Renal cortex interstitium (tissue), 11 donors: ENCODE data around the gene CHAF1A. TPM values are rescaled to one million over a fixed set of nuclear protein-coding genes. Genes with fewer than 3 reads are reported as not detected.

ENCODE experiments used
- DNase-seq, 11 donors: peaks; one replicate each; pipeline ENCODE4 v3.0.0-alpha.2; 2013; ENCODE audit warnings: low read depth in 9 of 11, low spot score in 4 of 11; ENCODE audit errors: extremely low read depth in 1 of 11
- polyA plus RNA-seq, 3 donors: library from polyadenylated mRNA; unstranded; fragments of 120-200 nt; gene quantifications; one replicate each; pipeline ENCODE4 v1.2.1, GENCODE V29; 2013; ENCODE audit not compliant: insufficient read length in 3 of 3

The CHAF1A gene
- polyA plus RNA-seq, 3 donors: 20.5 to 27.9 (median 24.2) TPM

GRCh38 chr19:4447327-4448146 lies 45.1 kb downstream of the CHAF1A start:
- DNase-seq: no peak

GRCh38 chr19:4448147-4448985 lies 45.9 kb downstream of the CHAF1A start:
- DNase-seq: no peak

GRCh38 chr19:4449022-4449638 lies 46.7 kb downstream of the CHAF1A start:
- no peak for DNase-seq

DNA sequence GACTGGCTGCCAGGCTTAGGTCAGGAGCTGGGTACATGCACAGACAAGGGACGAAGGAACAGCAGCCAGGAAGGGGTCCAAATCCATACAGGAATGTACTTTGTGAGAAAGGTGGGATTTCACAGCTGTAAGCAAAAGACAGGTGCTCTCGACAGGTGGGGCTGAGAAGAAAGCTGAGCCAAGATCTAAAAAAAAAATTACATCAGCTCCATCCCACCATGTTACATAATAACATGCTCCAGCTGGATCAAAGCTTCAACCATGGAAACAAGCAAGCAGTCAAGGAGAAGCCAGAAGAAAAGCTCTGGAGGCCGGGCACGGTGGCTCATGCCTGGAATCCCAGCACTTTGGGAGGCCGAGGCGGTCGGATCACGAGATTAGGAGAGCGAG lies 47.2 kb downstream of the CHAF1A start:
- no peak for DNase-seq

- DNase-seq: no peak
Observed at GRCh38 chr19:4452230-4452990, 50.0 kb downstream of the CHAF1A start.

DNA sequence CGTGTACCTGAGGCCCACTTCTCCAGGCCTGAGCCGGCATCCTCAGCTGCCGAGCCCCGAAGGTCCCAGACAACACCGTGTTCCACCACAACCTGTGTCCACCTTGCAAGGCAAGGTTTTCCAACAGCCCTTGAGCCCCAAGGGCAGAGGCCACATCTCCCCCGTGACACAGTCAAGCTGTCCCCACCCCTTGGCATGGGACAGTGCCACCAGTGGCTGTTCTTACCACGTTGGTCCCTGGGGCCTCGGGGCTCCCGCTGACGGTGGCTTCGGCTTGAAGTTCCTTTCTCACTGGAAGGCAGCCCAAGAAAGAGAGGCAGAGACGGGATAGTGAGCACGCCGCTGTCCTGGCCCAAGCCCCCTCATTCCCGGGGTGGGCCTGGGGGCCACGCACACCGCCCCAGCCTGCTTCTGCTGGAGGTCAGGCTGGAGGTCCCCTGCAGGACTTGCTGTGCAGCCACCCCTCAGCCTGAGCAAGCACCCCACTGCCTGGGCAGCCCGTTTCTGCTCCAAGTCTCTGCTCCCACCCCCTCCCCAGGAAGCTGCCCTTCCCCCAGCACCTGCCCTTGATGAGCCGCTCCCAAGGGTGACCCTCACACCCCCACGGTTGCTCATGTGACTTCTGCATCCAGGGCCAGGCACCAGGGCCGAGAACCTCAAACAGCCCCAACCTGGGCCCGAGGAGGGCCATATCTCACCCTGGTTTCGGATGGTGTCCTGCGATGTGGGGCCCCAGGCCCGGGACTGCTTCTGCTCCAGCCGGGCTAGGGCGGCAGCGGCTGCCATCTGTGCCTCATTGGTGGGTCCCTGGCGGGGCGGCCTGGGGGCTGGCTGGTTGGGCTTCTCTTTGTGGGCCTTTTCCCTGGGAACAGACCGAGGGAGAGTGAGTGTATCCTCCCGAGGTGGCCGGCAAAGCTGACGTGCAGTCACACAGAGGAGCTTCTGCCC lies 51.1 kb downstream of the CHAF1A start:
- DNase-seq: no peak

- DNase-seq: no peak
Observed at GRCh38 chr19:4454747-4455718, 52.6 kb downstream of the CHAF1A start.

DNA sequence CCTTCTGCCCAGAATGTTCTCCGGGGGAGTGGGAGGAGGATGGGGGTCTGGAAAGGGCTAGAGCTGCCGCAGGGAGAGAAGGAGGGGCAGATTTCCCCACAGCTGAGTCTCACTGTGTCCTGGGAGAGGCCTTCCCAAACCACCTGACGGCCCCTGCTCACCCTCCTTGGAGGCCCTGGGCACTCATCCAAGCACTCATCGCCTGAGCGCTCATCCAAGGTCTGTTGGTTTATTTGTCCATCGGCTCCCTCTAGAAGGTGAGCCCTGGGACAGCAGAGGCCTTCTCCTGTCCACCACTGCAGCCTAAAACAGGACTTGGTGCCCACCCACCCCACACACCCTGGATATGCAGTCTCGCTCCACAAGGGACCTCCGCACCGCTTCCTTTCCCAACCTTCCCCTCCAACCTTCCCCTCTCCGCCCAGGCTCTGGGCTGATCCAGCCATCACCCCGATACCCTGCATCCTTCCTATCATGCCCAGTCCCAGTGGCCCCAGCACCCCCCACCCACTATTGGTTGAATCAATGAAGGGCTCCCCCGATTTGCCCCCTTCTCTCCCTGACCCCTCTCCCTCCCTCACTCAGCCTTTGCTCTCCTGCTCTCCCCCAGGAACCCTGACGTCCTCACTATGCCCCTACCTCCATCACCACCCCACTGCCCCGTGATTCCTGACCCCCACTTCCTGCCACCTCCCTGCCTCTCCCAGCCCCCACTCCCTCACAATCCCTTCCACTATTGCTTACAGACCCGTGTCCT lies 53.5 kb downstream of the CHAF1A start:
- DNase-seq: peak in 7 of 11 donors; percentile 33 to 75 (median 73)

DNA sequence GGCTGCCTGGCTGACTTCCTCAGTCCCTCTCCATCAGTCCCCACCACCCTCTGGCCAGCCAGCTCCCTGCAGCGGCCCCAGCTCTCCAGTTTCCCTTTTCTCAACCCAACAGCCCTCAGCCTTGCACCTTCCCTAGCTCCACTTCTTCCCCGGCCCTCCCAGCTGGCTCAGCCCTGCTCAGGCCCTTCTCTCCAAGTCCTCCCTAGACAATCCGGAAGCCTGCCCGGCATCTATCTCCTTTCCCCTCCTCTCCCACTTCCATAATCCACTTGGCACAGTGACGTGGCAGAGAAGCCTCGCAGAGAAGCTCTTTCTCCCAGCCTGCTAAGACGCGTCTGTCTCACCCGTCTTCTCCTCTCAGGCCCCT lies 54.0 kb downstream of the CHAF1A start:
- peak in 2 of 11 donors; percentile 20 to 33 for DNase-seq

DNA sequence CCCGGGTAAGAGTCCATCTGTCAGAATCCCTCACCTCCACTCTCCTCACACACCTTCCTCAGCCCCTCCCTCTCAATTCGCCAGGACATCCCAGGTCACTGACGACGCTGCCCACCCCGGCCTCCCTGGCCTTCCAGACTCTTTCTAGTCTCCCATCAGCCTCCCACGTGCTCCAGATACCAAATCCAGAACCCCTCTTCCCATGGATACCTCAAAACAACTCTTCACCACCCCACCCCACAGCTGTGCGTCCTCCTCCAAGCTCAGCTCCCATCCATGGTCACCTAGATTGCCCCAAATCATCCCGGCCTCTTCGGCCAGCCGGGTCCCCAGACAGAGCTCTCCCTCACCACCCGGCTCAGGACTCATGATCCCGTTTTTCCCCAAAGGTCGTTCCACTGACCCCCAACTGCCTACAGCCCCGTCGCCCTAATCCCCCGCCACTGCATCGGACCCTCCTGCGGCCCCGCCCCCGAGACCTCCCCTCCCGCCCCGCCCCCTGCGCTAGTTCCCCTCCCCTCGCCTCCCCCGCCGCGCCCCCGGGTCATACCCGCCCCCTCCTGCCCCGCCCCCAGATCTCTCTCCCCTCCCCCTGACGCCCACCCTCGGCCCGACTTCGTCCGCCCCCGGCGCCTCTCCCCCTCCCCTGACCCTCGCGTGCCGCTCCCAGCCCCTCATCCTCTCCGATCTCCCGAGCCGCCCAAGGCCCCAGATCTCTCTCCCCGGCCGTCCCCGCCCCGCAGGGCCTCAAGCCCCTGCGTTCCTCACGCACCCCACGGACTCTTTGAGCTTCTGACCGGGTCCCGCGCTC lies 54.6 kb downstream of the CHAF1A start:
- DNase-seq: peak in 6 of 11 donors; percentile 40 to 71 (median 50)

DNA sequence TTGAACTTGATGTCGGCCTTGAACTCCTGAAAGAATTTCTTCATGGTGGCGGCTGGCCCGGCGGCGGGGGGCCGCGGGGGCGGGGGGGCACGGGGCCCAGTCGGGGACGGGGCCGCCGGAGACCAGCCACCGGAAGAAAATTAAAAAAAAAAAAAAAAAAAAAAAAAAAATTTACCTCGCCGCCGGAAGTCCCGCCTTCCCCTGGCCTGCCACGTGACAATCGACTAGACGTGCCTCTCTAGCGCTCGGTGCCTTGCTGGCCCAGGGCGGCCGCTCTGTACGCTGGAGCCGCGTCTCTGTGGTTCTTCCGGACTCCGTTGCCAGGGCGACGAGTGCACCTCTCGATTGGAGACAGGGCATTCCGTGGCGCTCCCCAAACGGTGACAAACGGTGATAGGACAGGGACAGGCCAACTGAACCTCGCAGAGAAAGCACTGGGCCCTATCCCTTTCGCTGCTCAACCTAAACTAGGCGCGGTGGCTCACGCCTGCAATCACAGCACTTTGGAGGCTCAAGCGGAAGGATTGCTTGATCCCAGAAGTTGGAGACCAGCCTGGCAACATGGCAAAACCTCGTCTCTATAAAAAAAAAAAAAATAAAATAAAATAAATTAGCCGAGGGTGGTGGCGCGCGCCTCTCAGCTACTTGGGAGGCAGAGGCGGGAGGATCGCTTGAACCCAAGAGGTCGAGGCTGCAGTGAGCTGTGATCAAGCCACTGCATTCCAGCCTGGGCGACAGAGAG lies 55.4 kb downstream of the CHAF1A start, which contains the start of gene UBXN6:
Gene UBXN6 (minus strand): TSS at position 141 of the 742 bp plus-strand sequence. CDS start 97 bp downstream, at position 44.
- peak; percentile 85 to 97 (median 95) for DNase-seq

DNA sequence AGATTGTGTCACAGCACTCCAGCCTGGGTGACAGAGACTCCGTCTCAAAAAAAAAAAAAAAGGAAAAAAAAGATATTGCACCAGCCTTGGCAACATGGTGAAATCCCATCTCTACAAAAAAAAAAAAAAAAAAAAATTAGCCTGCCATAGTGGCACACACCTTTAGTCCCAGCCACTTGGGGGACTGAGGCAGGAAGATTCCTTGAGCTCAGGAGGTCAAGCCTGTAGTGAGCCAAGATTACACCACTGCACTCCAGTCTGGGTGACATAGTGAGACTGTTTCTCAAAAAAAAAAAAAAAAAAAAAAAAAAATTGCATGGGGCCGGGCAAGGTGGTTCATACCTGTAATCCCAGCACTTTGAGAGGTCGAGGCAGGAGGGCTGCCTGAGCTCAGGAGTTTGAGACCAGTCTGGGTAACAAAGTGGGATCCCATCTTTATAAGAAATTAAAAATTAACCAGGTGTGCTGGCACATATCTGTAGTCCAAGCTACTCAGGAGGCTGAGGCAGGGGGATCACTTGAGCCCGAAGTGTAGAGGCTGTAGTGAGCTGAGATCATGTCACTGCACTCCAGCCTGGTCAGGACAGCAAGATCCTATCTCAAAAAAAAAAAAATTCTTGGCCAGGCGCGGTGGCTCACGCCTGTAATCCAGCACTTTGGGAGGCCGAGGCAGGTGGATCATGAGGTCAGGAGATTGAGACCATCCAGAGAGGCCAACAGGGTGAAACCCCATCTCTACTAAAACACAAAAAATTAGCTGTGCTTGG lies 62.6 kb downstream of the CHAF1A start:
- DNase-seq: no peak

DNA sequence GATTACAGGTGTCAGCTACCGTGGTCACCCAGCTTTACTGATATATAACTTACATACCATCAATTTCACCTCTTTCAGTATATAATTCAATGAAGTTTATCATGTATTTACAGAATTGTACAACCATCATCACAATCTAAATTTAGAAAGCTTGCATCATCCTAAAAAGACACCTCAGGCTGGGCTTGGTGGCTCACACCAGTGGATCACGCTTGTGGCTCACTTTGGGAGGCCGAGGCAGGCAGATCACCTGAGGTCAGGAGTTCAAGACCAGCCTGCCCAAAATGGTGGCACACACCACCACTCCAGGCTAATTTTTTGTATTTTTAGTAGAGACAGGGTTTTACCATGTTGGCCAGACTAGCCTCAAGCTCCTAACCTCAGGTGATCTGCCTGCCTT lies 65.4 kb downstream of the CHAF1A start:
- DNase-seq: no peak
